IPS DF 19.7 (cell line): ENCODE data around the gene MLLT6.

Experiments used
- DNase-seq: peaks from one replicate; pipeline ENCODE4 v3.0.0-alpha.2; 2013; ENCODE audit warnings: low read depth, low spot score

MLLT6 gene

DNA sequence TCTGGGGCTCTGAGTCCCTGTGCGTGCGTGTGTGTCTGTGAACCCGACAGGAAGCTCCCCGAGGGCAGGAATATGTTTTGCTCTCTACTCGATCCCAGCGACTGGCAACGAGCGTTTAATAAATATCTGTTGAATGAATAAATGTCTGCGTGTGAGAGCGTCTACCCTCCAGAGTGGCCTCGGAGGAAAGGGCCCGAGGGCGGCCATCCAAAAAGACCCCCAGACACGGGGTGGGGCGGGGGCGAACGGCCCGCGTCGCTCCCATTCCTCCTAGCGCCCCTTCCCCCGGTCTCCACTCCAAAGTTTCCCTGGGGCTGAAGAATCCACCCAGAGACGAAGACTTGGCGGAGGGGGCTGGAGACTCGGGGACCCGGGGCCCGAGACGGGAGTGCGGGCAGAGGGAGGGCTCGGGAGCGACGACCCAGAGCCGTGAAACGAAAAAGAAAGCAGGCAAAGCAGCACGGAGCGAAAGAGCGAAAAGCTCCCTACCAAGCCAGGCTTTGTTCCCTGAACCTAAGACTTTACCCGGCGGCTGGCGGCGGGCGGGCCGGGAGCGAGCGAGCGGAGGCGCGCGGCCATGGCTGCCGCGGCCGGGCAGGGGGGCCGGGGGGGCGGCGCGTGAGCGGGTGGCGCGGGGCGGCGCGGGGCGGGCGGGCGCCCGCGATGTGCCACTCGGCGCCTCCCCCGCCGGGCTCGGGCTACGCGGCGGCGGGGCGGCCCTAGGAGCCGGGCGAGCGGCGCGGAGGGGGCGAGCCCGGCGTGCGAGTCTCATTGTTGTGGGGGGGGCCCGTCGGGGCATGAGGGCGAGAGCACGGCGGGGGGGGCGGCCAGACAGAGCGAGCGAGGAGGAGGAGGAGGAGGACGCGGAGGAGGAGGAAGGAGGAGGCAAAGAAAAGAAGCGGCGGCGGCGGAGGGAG lies at the start of gene MLLT6:
Gene MLLT6 (plus strand): TSS at position 668 of the 917 bp plus-strand sequence. CDS start 360 bp downstream, outside the sequence.
- DNase-seq: peak; percentile 63

- no peak for DNase-seq
Observed at GRCh38 chr17:38656959-38657823, 47.9 kb upstream of the MLLT6 start.

DNA sequence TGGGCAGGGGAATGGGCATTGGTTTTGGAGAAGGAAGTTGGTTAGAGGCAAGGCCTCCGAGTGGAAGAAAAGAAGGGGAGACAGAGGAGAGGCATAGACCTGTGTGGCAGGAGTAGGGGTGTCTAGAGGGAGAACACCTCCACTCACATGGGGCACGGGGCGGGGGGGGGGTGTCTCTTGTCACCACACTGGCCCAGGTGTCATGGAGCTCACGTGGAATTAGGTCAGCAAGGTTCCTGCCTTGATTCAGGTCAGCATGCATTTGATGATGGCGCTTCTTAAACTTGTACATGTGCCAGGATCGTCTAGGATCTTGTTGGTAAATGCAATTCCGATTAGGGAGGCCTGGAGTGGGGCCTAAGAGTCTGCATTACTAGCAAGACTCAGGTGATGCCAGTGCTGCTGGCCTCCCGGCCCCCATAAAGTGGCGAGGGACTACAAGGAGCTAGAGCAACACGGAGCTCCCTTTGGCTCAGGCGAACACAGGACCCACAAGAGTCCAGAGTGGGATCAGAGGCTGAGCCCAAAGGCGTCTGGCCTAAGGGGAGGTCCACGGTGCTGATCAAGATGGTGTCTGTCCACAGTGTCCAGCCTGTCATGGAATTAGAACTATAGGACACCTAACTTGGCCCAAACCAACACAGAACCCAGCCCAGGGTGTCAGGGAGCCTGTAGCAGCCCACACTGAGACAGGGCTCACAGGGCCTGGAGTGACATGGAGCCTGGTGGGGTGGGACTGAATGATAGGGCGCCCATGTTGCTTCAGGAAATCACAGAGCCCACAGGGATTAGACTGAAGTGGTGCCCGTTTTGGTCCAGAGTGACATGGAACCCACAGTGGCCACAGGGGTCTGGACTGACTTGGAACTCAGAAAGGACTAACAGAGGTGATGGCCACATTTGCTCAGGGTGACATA lies 47.0 kb upstream of the MLLT6 start:
- DNase-seq: no peak

- no peak for DNase-seq
Observed at GRCh38 chr17:38658741-38659345, 46.2 kb upstream of the MLLT6 start.

DNA sequence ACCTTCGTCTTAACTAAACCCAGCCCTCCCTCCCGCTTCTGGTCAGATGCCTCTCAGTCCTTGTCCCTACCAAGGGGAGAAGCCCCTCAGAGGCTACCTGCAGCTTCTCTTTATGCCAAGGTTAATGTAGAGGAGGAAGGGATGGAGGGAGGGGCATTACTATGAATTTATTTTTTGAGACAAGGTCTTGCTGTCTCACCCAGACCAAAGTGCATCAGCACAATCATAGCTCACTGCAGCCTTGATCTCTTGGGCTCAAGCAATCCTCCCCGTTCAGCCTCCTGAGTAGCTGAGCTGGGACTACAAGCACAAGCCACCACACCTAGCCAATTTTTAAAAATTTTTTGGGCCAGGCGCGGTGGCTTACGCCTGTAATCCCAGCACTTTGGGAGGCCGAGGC lies 45.7 kb upstream of the MLLT6 start:
- DNase-seq: no peak

- no peak for DNase-seq
Observed at GRCh38 chr17:38660097-38661025, 44.7 kb upstream of the MLLT6 start.

- DNase-seq: peak; percentile 73
Observed at GRCh38 chr17:38663125-38663751, 41.8 kb upstream of the MLLT6 start.

GRCh38 chr17:38663964-38664644 lies 41.0 kb upstream of the MLLT6 start:
- no peak for DNase-seq

DNA sequence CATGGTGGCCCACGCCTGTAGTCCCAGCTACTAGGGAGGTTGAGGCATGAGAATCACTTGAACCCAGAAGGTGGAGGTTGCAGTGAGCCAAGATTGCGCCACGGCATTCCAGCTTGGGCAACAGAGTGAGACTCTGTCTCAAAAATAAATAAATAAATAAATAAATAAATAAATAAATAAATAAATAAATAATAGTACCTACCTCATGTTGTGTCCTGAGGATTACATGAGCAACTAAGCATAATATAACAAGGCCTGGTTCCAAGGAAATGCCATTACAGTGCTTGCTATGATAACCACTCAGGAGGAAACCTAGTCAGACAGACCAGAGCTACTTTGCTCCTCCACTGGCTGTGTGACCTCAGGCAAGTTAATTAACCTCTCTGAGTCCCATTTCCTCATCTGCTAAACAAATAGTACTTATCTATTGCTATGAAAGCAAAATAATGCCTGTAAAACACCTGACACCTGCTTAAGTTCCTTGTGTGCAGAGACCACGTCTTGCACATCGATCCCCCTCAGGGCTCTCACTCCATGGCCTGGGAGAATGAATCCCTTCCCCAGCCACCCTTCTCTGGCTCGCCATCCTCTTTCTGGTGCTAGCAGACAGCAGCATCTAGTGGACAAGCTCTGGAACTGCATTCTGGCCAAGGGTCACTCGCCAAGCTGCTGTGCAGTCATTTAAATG lies 37.8 kb upstream of the MLLT6 start:
- no peak for DNase-seq

DNA sequence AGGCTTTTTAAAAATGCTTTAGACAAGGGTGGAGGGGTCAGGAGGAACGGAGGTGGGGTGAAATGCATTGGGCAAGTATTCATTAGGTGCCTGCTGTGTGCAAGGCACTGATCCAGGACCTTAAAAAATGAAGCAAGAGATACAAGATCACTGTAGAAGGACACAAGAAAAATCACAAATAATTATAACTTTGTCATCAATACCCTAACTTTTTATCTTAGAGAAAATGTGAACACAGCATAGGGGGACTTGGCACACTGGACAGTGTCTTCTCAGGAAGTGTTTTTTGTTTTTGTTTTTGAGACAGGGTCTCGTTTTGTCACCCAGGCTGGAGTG lies 37.3 kb upstream of the MLLT6 start:
- DNase-seq: no peak

DNA sequence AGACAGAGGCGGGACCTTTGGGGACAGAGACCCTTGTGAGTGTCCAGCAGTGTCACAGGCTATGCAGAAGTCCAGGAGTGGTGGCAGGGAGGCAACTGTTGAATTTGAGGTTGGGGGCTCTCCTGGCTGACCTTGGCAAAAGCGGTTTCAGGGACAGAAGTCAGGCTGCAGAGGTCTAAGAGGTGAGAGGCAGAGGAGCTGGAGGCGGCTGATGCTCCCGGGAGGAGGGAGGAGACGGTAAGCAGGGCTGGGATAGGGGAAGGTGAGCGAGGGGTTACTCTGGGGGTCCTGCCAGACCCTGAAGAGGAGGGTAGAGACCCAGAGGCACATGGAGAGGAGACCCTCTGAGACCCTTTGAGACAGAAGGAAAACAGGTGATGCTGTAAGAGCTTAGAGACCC lies 35.6 kb upstream of the MLLT6 start:
- no peak for DNase-seq

DNA sequence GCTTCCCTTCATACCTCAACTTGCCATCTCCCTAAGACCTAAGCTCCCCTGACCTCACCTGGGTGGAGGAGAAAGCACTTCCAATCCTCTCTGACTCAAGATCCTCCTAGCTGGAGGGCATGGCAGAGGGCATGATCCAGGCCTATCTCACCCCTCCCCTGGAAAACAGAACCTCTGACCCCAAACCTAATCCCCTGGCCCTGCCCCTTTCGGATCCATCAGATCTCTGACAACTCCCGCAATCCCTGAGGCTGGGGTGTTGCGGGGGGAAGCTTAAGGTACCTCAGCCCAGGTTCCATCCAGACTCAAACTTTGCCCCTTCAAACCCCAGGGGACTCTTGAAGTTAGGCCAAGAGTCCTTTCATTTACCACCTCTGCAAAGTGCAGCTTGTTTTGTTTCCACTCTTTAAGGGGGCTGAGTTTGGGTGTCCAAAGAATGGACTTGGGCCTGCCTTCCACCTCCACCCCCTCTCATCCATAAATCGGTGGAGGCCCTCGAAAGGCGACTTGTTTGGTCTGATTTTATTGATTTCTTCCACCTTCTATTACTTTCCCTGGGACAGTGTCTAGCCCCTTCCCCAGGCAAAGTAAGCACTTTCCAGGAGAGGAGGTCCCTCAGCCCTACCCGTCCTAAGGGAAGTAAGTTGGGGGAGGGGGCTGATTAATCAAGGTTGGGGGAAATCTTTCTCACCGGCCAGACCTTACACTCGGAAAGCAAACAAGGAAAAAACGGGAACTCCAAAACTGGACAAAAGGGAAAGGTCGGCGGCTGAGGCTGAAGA lies 32.9 kb upstream of the MLLT6 start:
- peak; percentile 70 for DNase-seq

GRCh38 chr17:38672788-38673706 lies 32.0 kb upstream of the MLLT6 start:
- no peak for DNase-seq

- DNase-seq: no peak
Observed at GRCh38 chr17:38673707-38674013, 31.4 kb upstream of the MLLT6 start.

- no peak for DNase-seq
Observed at GRCh38 chr17:38674014-38674748, 30.9 kb upstream of the MLLT6 start.
